Kidney (tissue), 14 donors: ENCODE data around the gene SNRPD2. TPM values are rescaled to one million over a fixed set of nuclear protein-coding genes. Genes with fewer than 3 reads are reported as not detected.
A peak's percentile ranks its signal among the peaks of the same experiment; 100 is the strongest.
"Not testable (repeated sequence)": the region's sequence is repeated elsewhere in the genome, so short reads cannot be mapped to it uniquely, and the experiment has no call there.

ENCODE experiments used
- DNase-seq, 5 donors: peaks; one replicate each; pipeline ENCODE4 v3.0.0-alpha.2; 2013 to 2020
- FAIRE-seq: peaks from 2 replicates; lab custom pipeline; 2012; peaks lifted over from hg19 to GRCh38; lab: Jason Lieb, UNC
- H3K27ac ChIP-seq, 2 donors: one replicate each; pipeline ENCODE4 v1.7.0; 2013; ENCODE audit warnings: low read depth in 2 of 2, low read length in 2 of 2, inconsistent platforms in 1 of 2
- H3K27me3 ChIP-seq: one replicate; pipeline ENCODE4 v1.7.1; 2013; ENCODE audit warnings: low read length, inconsistent platforms; ENCODE audit not compliant: control insufficient read depth, insufficient read depth
- H3K36me3 ChIP-seq, 3 donors: one replicate each; pipeline versions ENCODE4 v1.7.0 to v1.7.1; 2013; ENCODE audit warnings: low read length in 3 of 3, control low read depth in 1 of 3, inconsistent platforms in 1 of 3; ENCODE audit not compliant: insufficient read depth in 3 of 3, control insufficient read depth in 2 of 3
- H3K4me1 ChIP-seq, 3 donors: one replicate each; pipeline versions ENCODE4 v1.7.0 to v1.7.1; 2013; ENCODE audit warnings: low read length in 3 of 3, inconsistent platforms in 1 of 3, low read depth in 1 of 3; ENCODE audit not compliant: control insufficient read depth in 2 of 3, insufficient read depth in 2 of 3
- H3K4me3 ChIP-seq, 3 donors: one replicate each; pipeline versions ENCODE4 v1.7.0 to v1.8.1; 2013; ENCODE audit warnings: low read length in 3 of 3, control low read depth in 1 of 3, inconsistent platforms in 1 of 3
- H3K9ac ChIP-seq, 3 donors: one replicate each; pipeline versions ENCODE4 v1.7.0 to v1.7.1; 2013; ENCODE audit warnings: low read length in 3 of 3, control low read depth in 1 of 3, inconsistent platforms in 1 of 3
- H3K9me3 ChIP-seq, 3 donors: one replicate each; pipeline versions ENCODE4 v1.7.0 to v1.7.1; 2013; ENCODE audit warnings: low read length in 3 of 3, control low read depth in 1 of 3, inconsistent platforms in 1 of 3; ENCODE audit not compliant: control insufficient read depth in 2 of 3, insufficient read depth in 1 of 3
- CTCF ChIP-seq: IDR thresholded peaks from 3 replicates; pipeline ENCODE4 v1.5.1; 2012; ENCODE audit warnings: mild to moderate bottlenecking, moderate library complexity, borderline replicate concordance; ENCODE audit not compliant: insufficient read depth; ENCODE audit errors: extremely low read depth
- intact Hi-C: fragments of 100-400 bp; cut with DNase I; formaldehyde crosslinking; loops from one replicate; pipeline ENCODE4 v1.11.1; 2022
- polyA plus RNA-seq: library from polyadenylated mRNA; stranded (reverse); fragments of 350-450 nt; fragmentation: Illumina TruSeq; extraction: RNeasy Lipid Tissue Mini Kit (QIAGEN cat#74804); gene quantifications from one replicate; pipeline ENCODE4 v1.2.3, GENCODE V29; 2014; ENCODE audit warnings: low read depth, low replicate concordance; ENCODE audit not compliant: insufficient read depth
- total RNA-seq: library from RNA; stranded (reverse); fragmentation: NEBNext Ultra II Directional; extraction: Animal tissue kit (Norgen Biotek cat#: 25700); gene quantifications from one replicate; pipeline ENCODE4 v1.2.1, GENCODE V29; 2021
- donor health status: control.
- donor health status: control.
- donor health status: control.
- donor health status: control.
- donor health status: control.
- donor health status: DM: yes; HTN: yes; CAD: no.
- donor health status: Normal renal cell carcinoma (clear cell type).

SNRPD2 gene
- total and polyA plus RNA-seq, 2 donors from 2014 or later = 252 to 358 TPM

DNA sequence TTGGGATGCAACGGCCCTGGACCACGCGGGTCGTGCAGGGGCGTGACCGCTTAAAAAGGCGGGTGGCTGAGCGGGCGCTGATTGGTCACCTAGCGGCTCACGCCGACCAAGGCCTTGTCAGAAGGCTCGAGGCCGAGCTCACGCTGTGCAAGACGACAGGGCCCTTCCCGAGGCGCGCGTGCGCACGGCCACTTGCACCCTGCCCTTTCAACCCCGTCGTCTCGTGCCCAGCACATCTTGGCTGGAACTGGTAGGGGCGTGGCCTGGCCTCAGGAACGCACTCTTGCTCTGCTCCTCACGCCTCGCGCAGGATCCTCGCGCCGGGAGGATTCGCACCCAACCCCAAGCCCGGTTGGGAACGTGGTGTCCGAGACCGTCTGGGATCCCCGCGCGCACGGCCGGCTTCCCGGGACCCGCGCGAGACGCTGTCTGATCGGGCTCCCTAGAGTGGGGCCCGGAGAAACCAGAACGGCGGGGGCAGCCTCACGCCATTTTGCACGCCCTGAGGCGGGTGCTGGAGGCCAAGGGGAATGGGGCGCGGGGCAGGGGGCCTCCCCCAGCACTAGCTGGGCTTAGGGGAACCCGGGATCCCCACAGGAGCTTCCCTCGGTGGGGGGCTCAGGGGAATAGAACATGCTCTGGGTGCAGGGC lies 41.5 kb upstream of the SNRPD2 start, which contains the start of gene MEIOSIN:
Gene MEIOSIN (plus strand): TSS at position 280 of the 651 bp plus-strand sequence. CDS start 1,938 bp downstream, outside the sequence.
- FAIRE-seq (no peak), DNase-seq (peak in 1 of 5 donors; percentile 57)
- Histone ChIP-seq H3K4me1 (peaks cover 0 to 6% (median 0%) of the 10 kb centered on the region in 3 donors), H3K27me3 (no peaks in the 10 kb centered on the region), H3K4me3 (no peak within 1 kb of the TSS), H3K9ac (no peak within 1 kb of the TSS), H3K27ac (no peak within 1 kb of the TSS), H3K36me3 (no peaks in the 10 kb centered on the region), H3K9me3 (no peaks in the 10 kb centered on the region)
- intact Hi-C loops = no loop called here
- TF ChIP-seq CTCF = no peak

- FAIRE-seq = peak; percentile 95
- Histone ChIP-seq H3K27me3 (no peaks in the 10 kb centered on the region), H3K4me3 (peak within 1 kb of the TSS; percentile 61 to 90 (median 74)), H3K9me3 (no peaks in the 10 kb centered on the region), H3K9ac (peak within 1 kb of the TSS; percentile 45 to 82 (median 71)), H3K4me1 (peaks cover 0 to 6% (median 0%) of the 10 kb centered on the region in 3 donors), H3K36me3 (no peaks in the 10 kb centered on the region), H3K27ac (peak within 1 kb of the TSS in 1 of 2 donors; percentile 49)
- peak; percentile 14 for TF ChIP-seq CTCF
- intact Hi-C loops = no loop called here
- DNase-seq = peak; percentile 98 to 99 (median 99)
Observed at GRCh38 chr19:45730368-45731288, 38.9 kb upstream of the SNRPD2 start, which contains the start of gene FBXO46. Gene FBXO46, minus strand, starts transcription at chr19:45730896. Its CDS starts 17,401 bp downstream, at chr19:45713495.

DNA sequence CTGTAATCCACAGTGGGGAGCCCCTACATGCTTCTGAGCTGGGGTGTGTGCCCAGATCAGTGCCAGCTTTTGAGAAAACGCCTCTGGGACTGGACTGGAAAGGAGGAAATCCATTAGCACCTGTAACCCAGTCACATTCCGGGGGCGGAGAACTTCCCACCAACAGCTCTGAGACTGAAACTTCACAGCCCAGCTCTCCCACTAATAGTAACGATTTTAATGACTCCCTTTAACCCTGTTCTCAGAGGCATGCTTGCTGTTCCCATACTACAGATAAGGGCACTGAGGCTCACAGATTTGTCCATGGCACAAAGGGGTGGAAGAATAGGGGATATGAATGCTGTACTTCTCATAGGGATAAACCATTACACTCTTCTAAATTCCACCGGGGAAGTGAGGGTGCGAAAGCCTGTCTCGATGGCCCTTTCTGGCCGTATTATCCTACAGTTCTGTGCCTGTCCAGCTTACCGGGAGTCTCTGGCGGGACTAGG lies 38.1 kb upstream of the SNRPD2 start:
- DNase-seq = peak in 2 of 5 donors; percentile 30 to 54
- intact Hi-C loops = no loop called here

DNA sequence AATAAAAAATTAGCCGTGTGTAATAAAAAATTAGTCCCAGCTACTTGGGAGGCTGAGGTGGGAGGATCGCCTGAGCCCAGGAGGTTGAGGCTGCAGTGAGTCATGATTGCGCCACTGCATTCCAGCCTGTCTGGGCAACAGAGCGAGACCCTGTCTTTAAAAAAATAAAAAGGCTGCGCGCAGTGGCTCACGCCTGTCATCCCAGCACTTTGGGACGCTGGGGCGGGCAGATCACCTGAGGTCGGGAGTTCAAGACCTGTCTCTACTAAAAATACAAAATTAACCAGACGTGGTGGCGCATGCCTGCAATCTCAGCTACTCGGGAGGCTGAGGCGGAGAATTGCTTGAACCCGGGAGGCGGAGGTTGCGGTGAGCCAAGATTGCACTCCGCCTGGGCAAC lies 36.9 kb upstream of the SNRPD2 start:
- intact Hi-C loops, H3K4me3 ChIP-seq: not testable (repeated sequence)

More for the DNA sequence above, 38.1 kb upstream of the SNRPD2 start:
- Histone ChIP-seq H3K27ac (no peak overlapping the region), H3K27me3 (no peaks in the 10 kb centered on the region), H3K9ac (peak overlapping the region; percentile 45 to 82 (median 71)), H3K36me3 (no peaks in the 10 kb centered on the region), H3K4me3 (peak overlapping the region; percentile 61 to 90 (median 74)), H3K4me1 (peaks cover 0 to 6% (median 0%) of the 10 kb centered on the region in 3 donors), H3K9me3 (no peaks in the 10 kb centered on the region)
- no peak for TF ChIP-seq CTCF
- FAIRE-seq = no peak

DNA sequence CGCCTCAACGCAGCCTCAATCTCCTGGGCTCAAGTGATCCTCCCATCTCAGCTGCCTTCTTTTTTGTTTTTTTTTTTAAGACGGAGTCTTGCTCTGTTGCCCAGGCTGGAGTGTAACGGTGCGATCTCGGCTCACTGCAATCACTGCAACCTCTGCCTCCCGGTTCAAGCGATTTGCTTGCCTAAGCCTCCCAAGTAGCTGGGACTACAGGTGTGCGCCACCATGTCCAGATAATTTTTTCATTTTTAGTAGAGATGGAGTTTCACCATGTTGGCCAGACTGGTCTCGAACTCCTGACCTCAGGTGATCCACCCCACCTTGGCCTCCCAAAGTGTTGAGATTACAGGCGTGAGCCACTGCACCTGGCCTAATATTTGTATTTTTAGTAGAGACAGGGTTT lies 28.3 kb upstream of the SNRPD2 start:
- DNase-seq, H3K9ac ChIP-seq, H3K27ac ChIP-seq, H3K27me3 ChIP-seq, H3K4me1 ChIP-seq, H3K9me3 ChIP-seq, H3K36me3 ChIP-seq, H3K4me3 ChIP-seq, FAIRE-seq, intact Hi-C loops: not testable (repeated sequence)

More for the DNA sequence above, 36.9 kb upstream of the SNRPD2 start:
- H3K36me3 ChIP-seq, H3K9ac ChIP-seq, FAIRE-seq, H3K27me3 ChIP-seq, H3K4me1 ChIP-seq, H3K27ac ChIP-seq, DNase-seq, H3K9me3 ChIP-seq: not testable (repeated sequence)
